HG03103 (cell line): ENCODE measurements around the gene PTCH1.

ENCODE experiments used
- ATAC-seq: cut with Tn5 transposase; IDR thresholded peaks from one replicate; pipeline ENCODE4 v1.9.1; 2021; ENCODE audit warnings: low read depth; ENCODE audit not compliant: unreplicated experiment

The PTCH1 gene

DNA sequence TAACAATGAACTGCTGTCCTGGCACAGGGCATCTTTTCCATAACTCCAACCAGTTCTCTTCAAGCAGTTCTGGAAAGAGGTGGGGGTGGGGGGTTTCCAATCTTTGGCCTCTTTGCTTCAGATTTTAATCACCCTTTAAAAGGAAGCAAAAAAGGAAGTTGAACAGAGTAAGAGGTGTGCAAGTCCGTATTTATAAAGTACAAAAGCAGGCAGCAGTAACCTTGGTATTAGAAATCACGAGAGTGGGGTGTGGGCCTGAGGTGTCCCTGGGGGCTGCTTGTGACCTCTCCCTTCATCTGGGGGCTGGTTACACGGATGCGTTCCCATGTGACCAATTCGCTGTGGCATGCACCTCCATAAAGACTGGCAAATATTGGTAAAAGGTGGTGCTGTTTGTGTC lies 70.5 kb downstream of the PTCH1 start:
- no peak for ATAC-seq

DNA sequence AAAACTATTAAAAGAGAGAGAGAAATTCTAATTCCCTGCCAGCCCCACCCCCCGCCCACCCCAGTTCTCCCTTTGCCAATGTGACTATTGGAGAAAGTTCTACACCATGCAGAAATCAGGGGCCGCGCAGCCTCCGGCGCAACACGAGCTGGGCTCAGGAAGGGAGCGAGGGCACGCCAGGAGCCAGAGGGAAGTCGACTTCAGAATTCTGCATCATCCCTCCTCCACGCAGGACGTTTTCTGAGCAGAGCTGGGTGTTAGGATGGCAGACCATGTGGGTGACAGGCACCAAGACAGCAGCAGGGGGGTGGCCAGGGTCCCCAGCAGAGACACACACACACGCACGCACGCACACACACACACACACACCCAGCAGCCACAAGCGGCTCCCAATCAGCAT lies 72.6 kb downstream of the PTCH1 start:
- ATAC-seq = no peak

DNA sequence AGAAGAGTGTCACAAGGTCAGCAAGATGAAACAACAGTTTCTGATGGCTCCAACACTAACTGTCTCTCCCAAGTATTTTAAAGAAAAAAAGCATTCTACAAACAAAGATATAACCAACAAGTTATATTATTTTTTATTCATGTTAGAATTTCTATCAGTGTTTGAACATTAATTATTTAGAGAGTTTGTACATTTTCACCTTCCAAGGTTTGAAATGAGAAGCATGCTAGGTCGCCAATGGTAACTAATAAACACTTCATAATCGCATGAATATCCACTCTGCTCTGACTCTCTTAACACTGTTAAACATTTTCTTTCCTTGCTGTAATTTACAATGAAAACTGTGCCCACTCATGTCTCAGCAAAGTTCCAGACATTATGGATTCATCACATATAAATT lies 73.5 kb downstream of the PTCH1 start:
- no peak for ATAC-seq

DNA sequence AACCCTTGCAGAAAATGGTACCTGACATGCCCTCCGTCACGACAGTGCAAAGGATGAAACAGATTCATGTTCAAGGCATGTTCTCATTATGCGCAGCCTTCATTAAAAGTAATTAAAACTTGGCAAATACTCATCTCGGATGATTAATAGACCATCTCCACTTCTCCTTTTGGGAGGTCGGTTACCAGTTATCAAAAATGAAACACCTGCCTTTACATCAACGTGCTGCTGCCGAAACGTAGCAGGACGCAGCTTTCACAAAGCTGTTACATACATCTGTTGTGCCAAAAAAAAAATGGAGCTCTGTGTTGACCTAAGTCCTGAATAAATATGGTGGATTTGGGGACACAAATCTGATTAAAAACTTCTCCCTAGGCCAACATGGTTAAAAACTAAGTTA lies 75.7 kb downstream of the PTCH1 start:
- no peak for ATAC-seq

DNA sequence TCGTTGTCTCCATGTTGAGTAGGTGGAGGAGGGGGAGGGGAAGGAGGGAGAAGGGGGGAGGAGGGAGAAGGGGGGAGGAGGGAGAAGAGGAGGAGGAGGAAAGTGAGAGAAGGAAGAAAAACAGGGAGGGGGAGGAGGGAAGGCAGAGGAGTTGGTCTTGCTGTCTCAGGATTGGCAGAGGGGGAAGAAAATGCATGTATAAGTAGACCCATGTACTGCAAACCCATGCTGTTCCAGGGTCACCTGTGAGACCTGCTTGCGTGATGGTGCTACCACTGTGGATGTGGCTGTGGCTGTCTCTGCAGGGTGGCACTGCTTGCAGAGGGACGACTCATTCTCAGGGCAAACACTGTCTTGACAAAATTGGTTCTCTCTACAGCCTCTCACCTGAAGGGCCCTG lies 76.3 kb downstream of the PTCH1 start:
- no peak for ATAC-seq

DNA sequence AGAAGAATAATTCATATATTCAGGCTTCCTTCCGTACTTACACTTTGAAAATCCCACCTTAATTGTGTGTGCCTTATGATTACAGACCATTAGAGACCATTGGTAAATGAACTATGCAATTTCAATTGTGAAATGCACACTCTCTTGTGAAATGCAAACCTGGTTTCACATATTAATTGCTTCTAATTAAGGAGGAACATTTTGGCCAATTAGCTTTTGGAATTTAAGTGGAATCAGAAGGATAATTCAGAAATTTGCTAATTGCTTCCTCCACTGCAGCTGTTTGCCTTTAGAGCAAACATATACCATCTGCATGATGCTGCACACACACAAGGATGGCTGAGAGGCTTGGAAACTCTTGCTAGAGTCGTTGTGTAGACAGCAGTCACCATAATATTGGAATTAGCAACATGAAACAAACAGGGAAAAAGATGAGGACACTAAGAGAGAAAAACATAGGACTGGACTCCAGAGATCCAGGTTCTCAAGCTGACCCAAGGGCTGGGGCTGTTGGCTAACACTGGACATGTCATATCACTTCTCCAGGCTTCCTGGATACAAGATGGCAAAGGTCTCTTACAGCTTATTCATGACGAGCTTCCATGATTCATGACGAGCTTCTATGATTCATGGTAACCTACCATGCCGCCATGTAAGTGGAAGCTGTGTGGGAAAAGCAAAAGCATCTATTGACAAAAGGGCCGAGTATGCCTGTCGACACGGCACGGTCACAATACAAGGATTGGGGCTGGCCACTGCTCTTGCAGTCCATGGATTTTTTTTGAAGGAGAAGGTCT lies 78.0 kb downstream of the PTCH1 start:
- no peak for ATAC-seq

DNA sequence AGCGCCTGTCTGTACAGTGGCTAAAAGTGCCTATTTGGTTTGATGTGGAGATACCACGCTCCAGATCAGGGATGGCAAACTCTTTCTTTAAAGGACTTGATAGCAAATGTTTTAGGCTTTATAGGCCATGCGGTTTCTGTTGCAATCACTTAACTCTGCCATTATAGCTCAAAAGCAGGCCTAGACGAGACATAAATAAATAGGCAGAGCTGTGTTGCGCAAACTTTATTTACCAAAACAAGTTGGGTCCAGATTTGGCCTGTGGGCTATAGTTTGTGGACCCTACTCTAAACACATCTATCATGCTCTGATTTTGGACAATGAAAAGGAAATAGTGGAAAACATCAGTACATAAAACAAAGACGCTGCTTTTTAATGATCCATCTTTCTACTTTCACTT lies 79.2 kb downstream of the PTCH1 start:
- ATAC-seq = no peak

DNA sequence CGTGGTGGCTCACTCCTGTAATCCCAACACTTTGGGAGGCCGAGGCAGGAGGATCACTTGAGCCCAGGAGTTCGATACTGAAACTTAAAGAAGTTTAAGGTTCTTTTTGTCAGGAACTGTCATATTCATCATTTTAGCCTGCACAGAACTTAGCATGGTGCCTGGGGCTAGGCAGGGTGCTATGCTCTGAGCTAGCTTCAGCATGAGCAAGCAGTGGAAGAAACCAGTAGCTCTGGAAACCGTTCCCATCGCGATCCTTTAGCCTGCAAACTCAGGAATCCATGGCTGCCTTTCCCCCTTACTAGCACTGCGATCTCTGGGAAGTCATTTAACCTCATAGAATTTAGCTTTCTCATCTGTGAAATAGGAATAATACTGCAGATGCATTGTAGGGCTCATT lies 80.4 kb downstream of the PTCH1 start:
- ATAC-seq = no peak

DNA sequence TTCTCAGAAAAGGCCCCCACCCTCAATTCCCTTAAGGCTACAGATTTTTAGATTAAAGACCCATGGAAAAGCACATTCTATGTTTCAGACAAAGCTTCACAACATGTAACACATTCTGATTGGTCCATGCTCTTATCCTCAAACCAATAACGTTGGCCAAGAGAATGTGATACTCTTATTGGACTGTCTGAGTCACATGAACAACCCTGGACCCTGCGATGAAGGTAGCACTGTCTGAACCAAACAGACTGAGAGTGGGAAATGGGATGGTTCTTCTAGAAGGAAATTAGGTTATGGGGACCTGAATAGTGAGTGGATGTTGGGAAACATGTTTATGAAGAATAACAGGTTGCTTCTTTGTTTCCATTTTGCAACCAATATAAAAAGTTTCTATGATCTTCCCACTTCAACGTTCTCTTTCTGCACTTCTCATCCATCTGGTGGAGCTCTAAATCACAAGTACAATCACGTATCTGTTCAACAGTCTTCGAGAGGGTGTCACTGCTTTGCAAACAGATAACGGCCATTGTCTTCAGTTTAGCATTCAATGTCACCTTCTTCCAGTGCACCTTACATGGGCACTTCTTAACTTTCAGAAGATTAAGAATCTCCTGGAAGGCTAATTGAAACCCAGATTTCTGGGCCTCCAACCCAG lies 81.6 kb downstream of the PTCH1 start:
- ATAC-seq = no peak

DNA sequence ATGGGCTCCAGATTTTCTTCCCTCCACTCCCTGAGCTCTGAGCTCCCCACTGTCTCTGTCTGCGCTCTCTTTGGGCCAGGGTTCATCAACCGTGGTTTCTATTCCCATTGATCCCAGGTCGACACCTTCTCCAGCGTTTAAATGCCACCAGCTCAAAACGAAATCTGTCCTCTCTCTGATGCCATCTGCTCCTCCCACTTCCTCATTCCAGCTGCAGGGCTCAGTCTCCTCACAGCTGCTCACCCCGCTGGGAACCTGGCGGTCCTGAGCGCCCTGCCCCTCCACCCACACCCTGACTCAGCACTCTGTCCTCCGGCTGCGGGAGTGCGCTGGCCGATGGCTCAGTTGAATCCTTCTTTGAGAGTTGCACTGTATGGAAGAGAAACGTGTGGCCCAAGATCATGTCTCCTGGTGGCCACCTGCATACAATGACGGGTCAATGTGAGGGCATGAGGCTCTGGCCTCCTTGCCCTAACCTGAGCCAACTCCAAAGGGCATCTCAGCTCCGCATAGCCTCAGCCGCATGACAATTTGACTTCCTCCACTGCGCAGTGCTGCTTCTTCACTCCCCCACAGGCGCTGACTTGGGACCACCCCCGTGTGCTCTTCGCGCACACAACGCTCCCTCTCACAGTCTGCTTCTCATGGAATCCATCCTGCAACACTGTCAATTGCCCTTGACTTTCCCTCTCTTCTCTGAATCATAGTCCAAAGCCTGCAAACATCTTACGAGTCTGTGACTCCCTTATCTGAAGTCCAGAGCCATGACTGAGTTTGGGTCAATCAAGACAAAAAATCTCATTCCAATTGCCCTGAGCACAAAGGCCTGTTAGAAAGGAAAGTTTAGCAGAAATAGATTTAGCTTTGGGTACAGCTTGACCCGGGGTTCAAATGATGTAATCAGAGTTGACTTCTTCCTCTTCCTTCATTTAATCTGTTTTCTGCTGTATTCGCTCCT lies 82.4 kb downstream of the PTCH1 start:
- no peak for ATAC-seq

DNA sequence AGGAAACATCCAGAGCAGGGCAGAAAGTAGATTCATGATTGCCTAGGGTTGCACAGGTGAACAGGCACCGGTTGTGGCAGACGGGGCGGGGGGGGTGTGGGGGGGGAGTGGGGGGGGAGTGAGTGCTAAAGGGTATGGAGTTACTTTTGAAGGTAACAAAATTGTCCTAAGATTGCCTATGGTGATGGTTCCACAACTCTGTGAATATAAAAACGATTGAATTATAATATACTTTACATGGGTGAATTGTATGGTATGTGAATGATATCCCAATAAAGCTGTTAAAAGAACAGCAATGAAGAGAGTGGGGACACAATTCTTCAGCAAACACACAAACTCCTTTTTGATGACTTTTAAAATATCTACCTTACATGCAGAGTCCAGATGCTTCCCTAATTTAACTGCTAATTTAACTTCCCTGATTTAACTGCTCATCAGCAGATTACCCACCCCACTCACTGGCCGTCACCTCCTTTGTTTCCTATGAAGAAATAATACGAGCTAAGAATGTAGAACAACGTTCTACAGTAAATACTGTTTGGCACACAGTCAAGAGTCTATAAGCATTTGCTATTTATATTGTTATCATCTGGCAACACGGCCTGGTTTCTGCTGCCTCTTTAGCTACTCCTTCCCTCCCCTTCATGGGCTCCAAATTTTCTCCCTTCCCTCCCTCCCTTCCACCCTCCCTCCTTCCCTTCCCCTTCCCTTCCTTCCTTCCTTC lies 83.5 kb downstream of the PTCH1 start:
- no peak for ATAC-seq

DNA sequence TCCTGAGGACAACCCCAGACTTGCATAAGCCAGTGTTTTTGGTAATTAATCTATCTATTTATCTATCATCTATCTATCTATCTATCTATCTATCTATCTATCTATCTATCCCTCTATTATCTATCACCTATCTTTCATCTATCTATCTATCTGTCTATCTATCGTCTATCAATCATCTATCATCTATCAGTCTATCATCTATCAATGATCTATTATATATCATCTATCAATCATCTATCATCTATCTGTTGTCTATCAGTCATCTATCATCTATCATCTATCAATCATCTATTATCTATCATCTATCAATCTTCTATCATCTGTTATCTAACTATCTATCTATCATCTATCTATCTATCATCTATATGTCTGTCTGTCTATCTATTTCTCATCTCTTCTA lies 85.5 kb downstream of the PTCH1 start:
- ATAC-seq = no peak

DNA sequence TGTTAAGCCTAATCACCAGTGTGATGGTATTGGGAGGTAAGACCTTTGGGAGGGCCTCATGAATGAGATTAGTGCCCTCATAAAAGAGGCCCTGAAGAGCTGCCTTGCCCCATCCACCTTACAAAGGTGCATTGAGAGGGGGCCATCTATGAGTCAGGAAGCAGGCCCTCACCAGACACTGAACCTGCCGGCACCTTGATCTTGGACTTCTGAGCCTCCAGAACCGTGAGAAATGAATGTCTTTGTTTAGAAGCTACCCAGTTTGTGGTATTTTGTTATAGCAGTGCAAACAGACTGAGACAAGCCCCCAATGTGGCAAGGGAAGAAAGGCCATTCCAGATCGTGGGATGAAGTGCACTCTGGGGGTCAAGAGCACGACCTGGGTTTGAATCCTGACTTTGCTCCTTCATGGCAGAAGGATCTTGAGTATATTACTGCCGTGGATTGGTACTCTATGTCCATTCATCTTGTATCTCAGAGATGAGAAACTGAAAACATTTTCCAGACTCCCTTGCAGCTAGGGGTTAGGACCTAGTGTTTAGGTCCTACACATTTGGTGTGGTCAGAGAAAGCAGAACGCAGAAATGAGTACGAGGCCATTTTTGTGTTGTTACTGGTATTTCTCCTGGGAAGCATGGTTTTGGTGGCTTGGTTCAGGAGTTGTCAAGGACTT lies 86.7 kb downstream of the PTCH1 start:
- no peak for ATAC-seq

DNA sequence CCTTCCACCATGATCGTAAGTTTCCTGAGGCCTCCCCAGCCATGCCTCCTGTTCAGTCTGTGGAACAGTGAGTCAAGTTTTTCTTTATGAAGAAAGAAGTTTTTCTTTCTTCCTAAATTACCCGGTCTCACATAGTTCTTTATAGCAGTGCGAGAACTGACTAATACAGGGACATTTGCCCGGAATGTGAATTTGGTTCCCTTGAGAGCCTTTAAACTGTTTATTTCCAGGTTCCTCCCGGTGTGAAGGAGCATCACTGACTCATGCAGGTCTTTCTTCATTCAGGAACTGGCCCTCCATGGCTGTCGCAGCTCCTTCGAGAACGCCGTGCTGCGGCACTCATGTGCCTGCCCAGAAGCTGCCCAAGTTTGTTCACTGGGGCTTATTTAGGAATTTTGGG lies 87.7 kb downstream of the PTCH1 start:
- ATAC-seq = no peak

DNA sequence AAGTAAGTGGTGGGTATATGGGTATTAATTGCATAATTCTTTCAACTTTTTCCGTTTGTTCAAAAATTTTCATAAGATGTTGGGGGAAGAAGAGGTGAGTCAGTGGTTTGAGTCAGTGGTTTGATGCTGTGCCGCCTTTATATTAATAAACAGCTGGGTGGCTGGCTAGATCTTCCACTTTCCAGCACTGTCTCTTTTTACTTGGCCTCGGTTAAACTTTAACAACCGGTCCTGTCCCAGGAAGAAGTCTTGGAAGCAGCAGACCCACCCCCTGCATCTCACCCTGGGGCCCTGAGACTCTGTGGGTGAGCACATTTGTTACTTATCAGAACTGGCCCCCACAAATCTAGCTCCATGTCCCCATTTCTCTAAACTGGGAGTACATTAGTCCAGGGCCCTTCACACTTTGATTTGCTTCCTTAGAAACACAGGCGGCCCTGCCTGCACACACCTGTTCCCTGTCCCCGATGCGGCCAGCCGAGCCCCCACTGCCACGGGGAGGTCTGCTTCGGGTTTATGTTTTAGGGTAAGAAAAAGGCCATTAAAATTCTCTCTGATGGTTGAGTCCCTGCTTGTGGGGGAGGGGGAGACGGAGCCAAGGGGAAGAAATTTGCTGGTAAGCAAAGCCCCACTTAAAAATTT lies 90.7 kb downstream of the PTCH1 start:
- ATAC-seq = no peak

DNA sequence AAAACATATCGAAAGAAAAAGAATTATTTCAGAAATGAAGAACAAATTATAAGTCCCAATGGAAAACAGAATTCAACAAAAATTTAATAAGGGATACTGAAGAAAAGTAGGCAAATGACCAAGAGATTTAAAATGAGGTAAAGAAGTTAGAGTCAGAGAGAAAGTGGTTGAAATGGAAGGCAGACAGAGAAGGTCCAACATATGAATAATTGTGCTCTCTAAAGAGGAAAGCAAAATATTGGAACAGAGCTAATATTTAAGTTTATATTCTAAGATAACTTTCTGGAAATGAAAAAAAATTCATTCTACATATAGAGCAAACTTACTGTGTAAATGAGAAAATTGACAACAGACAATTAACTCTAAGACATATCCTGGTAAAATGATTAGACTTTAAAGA lies 94.1 kb downstream of the PTCH1 start:
- no peak for ATAC-seq

DNA sequence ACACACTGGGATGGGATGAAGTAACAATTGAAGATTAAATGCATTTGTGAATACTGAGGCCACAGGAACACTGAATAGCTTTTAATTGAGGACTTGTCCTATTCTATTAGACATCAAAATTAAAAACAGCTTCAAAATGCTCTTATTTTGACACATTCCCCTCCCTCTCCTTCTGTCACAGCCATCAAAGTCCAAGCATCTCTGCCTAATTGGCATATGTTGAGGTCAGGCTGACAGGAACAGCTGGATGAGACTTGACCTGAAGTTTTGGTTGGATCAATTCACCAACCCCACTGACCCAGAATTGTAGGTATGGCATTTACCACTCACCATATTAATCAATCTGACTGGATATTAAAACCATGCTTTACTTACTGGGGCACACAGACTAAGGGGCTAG lies 96.3 kb downstream of the PTCH1 start:
- ATAC-seq = no peak

DNA sequence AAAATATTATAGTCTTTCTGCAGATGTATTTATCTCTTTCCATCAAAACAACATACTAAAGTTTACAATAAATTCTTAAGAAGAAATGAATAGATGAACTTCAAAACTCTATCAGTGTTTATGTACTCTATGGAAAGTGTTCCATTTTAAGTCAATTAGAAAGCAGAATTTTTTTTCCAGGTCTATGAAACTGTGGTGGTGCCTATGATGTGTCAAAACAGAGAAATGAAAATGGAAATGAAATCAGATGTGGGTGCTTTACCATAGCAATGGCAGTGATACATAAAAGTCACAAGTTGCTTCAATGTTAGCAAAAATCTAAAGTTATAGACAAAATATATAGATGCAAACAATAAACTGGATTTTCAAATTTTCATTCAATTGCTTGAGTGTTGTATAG lies 97.3 kb downstream of the PTCH1 start:
- no peak for ATAC-seq

DNA sequence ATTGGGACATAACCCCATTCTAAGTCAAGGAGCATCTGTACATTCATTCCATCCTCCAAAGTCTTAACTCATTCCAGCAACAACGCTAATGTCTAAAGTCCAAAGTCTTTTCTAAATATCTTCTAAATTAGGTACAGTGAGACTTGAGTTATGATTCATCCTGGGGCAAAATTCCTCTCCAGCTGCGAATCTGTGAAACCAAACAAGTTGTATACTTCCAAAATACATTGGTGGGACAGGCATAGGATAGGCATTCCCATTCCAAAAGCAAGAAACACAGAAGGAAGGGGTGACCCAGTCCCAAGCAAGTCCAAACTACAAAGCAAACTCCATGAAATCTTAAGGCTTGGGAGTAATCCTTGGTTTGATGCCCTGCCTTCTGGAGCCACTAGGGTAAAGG lies 101.6 kb downstream of the PTCH1 start:
- ATAC-seq = no peak

DNA sequence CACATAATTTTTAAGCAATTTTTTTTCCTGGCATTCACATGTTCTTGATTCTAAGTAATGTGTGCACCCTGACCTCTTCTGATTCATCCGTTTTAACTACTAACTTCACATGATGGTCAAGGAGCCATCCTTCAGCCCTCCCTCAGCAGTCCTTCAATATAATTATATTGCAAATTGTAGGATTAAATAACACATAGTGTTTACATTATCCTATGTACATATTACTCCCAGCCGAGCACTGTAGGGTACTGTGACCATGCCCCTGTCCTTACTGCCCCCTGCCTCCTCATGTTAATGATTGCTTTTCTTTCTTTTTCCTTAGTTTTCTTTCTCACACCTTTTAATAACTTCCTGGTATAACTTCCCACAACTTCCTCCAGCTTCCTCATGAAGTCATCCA lies 103.0 kb downstream of the PTCH1 start:
- ATAC-seq = no peak
